ENCODE results near the gene SLC28A3. TPM values are rescaled to one million over a fixed set of nuclear protein-coding genes. Genes with fewer than 3 reads are reported as not detected.
A peak's percentile ranks its signal among the peaks of the same experiment; 100 is the strongest.
"Not testable (repeated sequence)": the region's sequence is repeated elsewhere in the genome, so short reads cannot be mapped to it uniquely, and the experiment has no call there.

SLC28A3 gene
- total RNA-seq, 1 donor from 2014 or later: 0.21 TPM

GRCh38 chr9:84374013-84374412, 33.5 kb upstream of the SLC28A3 start:
- no peak for DNase-seq (ENCODE audit: low read depth)
- no peaks in the 10 kb centered on the region for H3K36me3 ChIP-seq (ENCODE audit: control insufficient read depth, insufficient read depth, low read length)
- no peaks in the 10 kb centered on the region for H3K27me3 ChIP-seq (ENCODE audit: control insufficient read depth, insufficient read depth, low read length)
- no peak overlapping the region for H3K4me3 ChIP-seq (ENCODE audit: low read depth, low read length)
- TF ChIP-seq CTCF (IDR thresholded peaks at IDR 0.05; ENCODE audit: insufficient read depth, low read length, poor library complexity, severe bottlenecking): no peak

- peak; percentile 44 for DNase-seq (ENCODE audit: low read depth)
- H3K36me3 ChIP-seq (ENCODE audit: control insufficient read depth, insufficient read depth, low read length): no peaks in the 10 kb centered on the region
- H3K27me3 ChIP-seq (ENCODE audit: control insufficient read depth, insufficient read depth, low read length): no peaks in the 10 kb centered on the region
- TF ChIP-seq CTCF (IDR thresholded peaks at IDR 0.05; ENCODE audit: insufficient read depth, low read length, poor library complexity, severe bottlenecking): no peak
- no peak overlapping the region for H3K4me3 ChIP-seq (ENCODE audit: low read depth, low read length)
Measured at GRCh38 chr9:84371737-84372136, 31.2 kb upstream of the SLC28A3 start.

DNA sequence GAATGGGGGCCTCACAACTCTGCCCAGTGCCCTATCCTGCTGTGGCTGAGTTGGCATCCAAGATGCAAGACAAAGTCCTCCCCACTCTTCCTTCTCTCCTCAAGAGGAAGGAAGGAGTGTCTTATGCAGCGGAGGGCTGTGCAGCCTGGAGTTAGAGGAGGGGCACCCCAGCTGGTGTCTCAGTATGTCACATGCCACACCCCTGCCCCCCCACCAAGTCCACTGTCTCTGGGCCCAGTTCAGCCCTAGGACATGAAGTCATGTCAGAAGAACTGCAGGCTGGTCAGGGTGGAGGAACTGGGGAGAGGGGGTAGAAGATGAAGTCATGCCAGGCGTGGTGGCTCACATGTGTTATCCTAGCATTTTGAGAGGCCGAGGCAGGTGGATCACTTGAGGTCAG, 28.0 kb upstream of the SLC28A3 start:
- no peaks in the 10 kb centered on the region for H3K27me3 ChIP-seq (ENCODE audit: control insufficient read depth, insufficient read depth, low read length)
- no peak for TF ChIP-seq CTCF (IDR thresholded peaks at IDR 0.05; ENCODE audit: insufficient read depth, low read length, poor library complexity, severe bottlenecking)
- no peak overlapping the region for H3K4me3 ChIP-seq (ENCODE audit: low read depth, low read length)
- no peak for DNase-seq (ENCODE audit: low read depth)
- H3K36me3 ChIP-seq (ENCODE audit: control insufficient read depth, insufficient read depth, low read length): no peaks in the 10 kb centered on the region

DNA sequence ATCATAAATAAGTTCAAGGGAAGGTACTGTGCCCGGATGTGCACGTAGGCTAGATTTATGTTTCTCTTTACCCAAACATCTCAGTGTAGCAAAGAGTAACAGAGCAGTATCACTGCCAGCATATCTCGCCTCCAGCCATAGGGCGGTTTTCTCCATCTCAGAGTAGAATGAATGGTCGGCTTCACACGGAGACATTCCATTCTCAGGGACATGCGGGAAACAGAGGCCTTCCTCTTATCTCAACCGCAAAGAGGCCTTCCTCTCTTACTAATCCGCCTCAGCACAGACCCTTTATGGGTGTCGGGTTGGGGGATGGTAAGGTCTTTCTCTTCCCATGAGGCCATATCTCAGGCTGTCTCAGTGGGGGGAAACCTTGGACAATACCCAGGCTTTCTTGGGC, 27.2 kb upstream of the SLC28A3 start:
- DNase-seq (ENCODE audit: low read depth): not testable (repeated sequence)

GRCh38 chr9:84366683-84367082, 26.1 kb upstream of the SLC28A3 start:
- no peak for TF ChIP-seq CTCF (IDR thresholded peaks at IDR 0.05; ENCODE audit: insufficient read depth, low read length, poor library complexity, severe bottlenecking)
- DNase-seq (ENCODE audit: low read depth): no peak
- H3K36me3 ChIP-seq (ENCODE audit: control insufficient read depth, insufficient read depth, low read length): no peaks in the 10 kb centered on the region
- no peak overlapping the region for H3K4me3 ChIP-seq (ENCODE audit: low read depth, low read length)
- no peaks in the 10 kb centered on the region for H3K27me3 ChIP-seq (ENCODE audit: control insufficient read depth, insufficient read depth, low read length)

More for the DNA sequence above, 27.2 kb upstream of the SLC28A3 start:
- not testable (repeated sequence) for H3K36me3 ChIP-seq (ENCODE audit: control insufficient read depth, insufficient read depth, low read length); H3K4me3 ChIP-seq (ENCODE audit: low read depth, low read length); H3K27me3 ChIP-seq (ENCODE audit: control insufficient read depth, insufficient read depth, low read length)

- not testable (repeated sequence) for H3K36me3 ChIP-seq (ENCODE audit: control insufficient read depth, insufficient read depth, low read length); H3K27me3 ChIP-seq (ENCODE audit: control insufficient read depth, insufficient read depth, low read length); DNase-seq (ENCODE audit: low read depth); H3K4me3 ChIP-seq (ENCODE audit: low read depth, low read length)
Measured at GRCh38 chr9:84364894-84365490, 24.4 kb upstream of the SLC28A3 start.

GRCh38 chr9:84361645-84362044, 21.1 kb upstream of the SLC28A3 start:
- no peak for DNase-seq (ENCODE audit: low read depth)
- Histone ChIP-seq H3K27me3 (ENCODE audit: control insufficient read depth, insufficient read depth, low read length) (no peaks in the 10 kb centered on the region), H3K36me3 (ENCODE audit: control insufficient read depth, insufficient read depth, low read length) (no peaks in the 10 kb centered on the region), H3K4me3 (ENCODE audit: low read depth, low read length) (no peak overlapping the region)
- no peak for TF ChIP-seq CTCF (IDR thresholded peaks at IDR 0.05; ENCODE audit: insufficient read depth, low read length, poor library complexity, severe bottlenecking)
